CD1c-positive myeloid dendritic cell (primary cell): Measurements from ENCODE around the gene MT1H.
A peak's percentile ranks its signal among the peaks of the same experiment; 100 is the strongest.

Source experiments
- DNase-seq: peaks from one replicate; pipeline ENCODE4 v3.0.0-alpha.2; 2016; ENCODE audit errors: extremely low spot score

Gene MT1H

DNA sequence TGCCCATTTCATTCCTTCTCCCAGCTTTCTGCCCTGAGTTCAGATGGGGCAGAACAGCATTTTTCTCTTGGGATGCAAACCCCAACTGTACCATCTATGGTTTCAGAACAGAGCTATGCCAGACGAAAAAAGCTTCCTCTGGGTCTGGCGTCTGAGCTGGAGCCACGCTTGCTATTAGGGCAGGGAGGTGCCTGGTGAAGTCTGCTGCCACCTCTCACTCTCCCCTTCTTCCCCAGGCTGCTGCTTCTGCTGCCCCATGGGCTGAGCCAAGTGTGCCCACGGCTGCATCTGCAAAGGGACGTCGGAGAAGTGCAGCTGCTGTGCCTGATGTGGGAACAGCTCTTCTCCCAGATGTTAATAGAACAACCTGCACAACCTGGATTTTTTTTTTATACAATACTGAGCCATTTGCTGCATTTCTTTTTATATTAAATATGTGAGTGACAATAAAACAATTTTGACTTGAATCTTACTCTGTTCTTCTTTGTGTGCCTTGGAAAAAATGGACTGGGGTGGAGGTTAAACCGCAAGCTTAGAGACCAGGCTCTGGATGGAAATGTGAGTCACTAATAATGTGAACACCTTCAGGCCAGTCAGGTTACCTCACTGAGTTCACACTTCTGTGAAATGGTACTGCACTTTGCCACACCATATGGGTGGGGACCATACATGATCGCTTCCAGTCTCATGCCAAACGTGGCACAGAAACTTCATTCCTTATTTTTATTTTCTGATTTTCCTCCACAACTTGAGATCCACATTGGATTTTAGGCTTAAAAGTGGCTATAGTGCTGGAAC is 32.8 kb upstream of the MT1H start:
- no peak for DNase-seq

- no peak for DNase-seq
Measured at GRCh38 chr16:56637814-56638750, 31.5 kb upstream of the MT1H start, which contains the start of gene MT1A. Gene MT1A (plus strand): TSS chr16:56638666. CDS start chr16:56638739, 73 bp downstream.

DNA sequence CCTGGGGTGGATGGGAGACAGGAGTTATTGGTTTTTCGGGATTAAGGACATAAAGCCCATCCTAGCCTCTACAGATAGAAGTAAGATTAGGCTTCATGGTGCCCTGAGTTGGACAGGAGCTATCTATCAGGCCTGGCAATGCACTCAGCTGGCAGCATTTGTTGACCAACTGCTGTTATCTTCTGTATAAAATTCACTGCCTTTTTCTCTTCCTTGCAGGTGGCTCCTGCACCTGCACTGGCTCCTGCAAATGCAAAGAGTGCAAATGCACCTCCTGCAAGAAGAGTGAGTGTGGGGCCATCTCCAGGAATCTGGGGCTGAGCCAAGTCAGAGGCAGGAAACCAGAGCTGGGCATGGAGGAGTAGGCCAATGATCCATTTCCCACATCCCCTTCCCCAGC is 30.6 kb upstream of the MT1H start:
- no peak for DNase-seq

- no peak for DNase-seq
Measured at GRCh38 chr16:56640076-56640475, 29.5 kb upstream of the MT1H start.

- no peak for DNase-seq
Measured at GRCh38 chr16:56641166-56641565, 28.4 kb upstream of the MT1H start.

DNA sequence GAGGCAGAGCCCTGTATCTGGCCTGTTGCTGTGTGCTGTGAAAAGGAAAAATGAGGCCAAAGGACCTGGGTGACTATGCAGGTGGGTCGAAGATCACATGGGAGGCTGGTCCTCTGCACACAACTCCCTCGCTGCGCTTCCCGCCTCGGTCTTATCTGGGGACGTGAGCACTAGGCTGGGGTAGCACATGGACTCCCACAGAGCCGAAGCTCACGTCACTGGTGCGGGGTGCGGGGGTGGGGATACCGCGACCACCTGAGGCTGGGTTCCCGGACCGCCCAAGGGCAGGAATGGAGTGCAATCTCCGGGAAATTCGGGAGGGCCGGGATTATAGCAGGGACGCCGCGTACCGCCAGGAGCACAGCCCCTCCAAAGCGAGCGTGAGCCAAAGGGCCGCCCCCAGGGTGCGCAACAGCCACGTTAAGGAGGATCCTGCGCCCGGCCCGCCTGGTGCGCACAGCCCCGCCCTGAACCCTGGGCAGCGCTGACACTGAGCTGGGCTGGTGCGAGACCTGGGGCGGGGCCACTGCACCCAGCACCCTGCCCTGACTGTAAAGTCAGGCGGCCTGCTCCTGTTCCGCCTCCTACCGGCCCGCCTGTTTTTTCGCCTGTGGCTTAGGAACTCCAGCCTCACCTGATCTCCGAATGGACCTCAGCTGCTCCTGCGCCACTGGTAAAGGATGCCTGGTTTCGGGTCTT is 26.4 kb upstream of the MT1H start:
- DNase-seq, result peak; percentile 86

DNA sequence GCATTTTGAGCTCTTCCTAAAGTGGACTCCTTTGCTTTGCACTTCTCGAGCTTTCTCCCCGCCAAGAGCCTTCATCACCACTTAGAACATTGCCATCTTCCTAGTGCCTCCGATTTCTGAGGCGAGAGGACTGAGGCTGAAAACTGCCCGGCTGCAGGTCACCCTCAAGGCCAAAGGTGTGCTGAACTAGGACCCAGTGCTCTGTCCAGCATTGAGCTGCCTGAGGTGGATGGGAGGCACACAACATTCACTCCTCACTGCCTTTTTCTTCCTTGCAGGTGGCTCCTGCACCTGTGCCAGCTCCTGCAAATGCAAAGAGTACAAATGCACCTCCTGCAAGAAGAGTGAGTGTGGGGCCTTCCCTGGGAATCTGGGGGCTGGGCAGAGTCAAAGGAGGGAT is 25.8 kb upstream of the MT1H start:
- DNase-seq, result no peak

GRCh38 chr16:56645311-56645710 is 24.3 kb upstream of the MT1H start:
- DNase-seq, result no peak

DNA sequence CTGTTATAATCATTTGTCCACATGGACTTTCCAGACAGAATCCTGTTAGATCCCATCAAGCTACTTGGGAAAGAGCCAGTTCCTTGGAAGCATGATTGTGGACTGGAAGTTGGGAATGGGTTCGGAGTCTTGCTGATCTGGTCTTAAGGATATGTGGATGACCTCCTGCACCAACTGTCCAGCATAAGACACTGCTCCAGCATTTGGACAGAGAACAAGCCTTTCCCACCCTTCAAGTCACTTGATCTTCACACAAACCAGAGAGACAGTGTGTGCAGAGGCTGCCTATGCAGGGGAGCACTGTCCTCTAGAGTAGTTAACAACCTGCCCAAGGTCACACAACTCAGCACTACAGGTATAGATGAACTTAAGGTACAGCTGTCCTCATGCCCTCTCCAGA is 23.8 kb upstream of the MT1H start:
- DNase-seq, result no peak

GRCh38 chr16:56647641-56648431 is 21.8 kb upstream of the MT1H start:
- DNase-seq, result no peak

- DNase-seq, result no peak
Measured at GRCh38 chr16:56649271-56649670, 20.3 kb upstream of the MT1H start.

DNA sequence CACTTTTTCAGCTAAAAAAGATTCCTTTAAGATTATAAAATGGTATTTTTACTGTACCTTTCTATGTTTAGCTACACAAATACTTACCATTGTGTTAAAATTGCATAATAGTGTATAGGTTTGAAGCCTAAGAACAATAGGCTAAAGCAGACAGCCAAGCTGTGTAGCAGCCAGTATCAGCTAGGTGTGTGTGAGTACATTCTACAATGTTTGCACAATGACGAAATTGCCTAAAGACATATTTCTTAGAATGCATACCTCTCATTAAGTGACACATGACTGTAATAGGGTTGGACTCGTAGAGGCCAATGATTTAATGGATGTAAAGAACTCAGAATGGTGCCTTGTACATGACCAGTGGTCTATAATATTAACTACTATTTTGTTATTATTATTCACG is 19.8 kb upstream of the MT1H start:
- DNase-seq, result no peak

GRCh38 chr16:56651586-56651985 is 18.0 kb upstream of the MT1H start, which contains the start of gene MT1B:
Gene MT1B (plus strand): TSS chr16:56651886. CDS start chr16:56651954, 68 bp downstream.
- DNase-seq, result no peak

DNA sequence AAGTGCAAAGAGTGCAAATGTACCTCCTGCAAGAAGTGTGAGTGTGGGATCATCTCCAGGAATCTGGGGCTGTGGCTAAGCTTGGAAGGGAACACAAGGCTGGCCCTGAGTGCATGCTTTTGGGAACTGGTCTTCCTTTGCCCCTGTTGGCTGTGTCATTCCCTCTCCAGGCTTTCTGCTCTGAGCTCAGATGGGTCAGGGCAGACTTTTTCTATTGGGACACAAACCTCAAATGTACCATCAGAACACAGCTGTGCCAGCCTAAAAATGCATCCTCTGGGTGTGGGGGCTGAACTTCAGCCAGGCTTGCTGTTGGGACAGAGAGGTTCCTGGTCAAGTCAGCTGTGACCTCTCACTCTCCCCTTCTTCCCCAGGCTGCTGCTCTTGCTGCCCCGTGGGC is 17.0 kb upstream of the MT1H start:
- DNase-seq, result no peak

GRCh38 chr16:56653218-56653617 is 16.4 kb upstream of the MT1H start:
- no peak for DNase-seq

DNA sequence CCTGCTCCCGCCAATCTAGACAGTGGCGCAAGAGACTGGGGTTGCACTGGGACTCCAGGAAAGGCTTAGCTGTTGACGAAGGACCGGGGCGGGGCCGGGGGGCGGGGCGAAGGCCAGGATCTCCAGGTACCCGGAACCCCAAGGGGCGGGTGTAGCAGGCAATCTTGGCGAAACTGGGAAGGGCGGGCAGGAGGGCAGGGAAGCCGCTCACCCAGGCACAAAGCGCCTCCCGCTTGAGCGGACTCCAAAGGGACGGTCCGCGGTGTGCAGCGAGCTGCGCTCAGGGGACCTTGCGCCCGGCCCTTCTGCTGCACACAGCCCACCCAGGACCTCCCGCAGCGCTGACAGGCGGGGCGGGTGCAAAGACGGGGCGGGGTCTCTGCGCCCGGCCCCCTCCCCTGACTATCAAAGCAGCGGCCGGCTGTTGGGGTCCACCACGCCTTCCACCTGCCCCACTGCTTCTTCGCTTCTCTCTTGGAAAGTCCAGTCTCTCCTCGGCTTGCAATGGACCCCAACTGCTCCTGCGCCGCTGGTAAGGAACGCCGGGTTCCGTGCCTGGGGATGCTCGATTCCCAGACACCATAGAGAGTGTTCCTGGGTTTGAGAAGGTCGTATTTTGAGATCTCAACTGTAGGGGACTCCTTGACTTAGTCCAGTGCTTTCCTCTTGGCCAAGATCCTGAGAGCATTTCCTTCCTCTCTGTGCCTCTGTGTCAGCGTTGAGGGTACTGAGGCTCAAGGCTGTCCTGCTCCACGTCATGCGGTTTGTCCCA is 11.9 kb upstream of the MT1H start, which contains the start of gene MT1F:
TSS of gene MT1F (plus strand) at position 405 of the 772 bp plus-strand sequence. CDS start at position 505, 100 bp downstream.
- peak; percentile 61 for DNase-seq

DNA sequence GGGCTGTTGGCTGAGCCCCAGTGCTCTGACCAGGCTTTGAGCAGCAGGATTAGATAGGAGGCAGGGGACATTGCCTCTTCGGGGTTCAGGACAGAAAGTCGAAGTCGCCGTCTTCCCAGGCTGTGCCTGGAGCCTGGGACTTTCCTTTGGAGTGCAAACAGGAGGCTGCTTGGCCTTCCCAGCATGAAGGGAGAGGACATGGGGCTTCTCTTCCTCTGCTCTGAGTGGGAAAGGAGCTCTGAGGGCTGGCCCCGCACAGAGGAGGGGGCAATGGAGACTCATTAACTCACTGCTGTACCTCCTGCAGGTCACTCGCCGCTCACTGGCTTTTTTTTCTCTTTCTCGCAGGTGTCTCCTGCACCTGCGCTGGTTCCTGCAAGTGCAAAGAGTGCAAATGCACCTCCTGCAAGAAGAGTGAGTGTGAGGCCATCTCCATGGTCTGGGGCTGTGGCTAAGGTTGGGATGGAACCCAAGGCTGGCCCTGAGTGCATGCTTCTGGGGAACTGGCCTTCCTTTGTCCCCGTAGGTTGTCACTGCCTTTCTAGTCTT is 11.2 kb upstream of the MT1H start:
- no peak for DNase-seq

DNA sequence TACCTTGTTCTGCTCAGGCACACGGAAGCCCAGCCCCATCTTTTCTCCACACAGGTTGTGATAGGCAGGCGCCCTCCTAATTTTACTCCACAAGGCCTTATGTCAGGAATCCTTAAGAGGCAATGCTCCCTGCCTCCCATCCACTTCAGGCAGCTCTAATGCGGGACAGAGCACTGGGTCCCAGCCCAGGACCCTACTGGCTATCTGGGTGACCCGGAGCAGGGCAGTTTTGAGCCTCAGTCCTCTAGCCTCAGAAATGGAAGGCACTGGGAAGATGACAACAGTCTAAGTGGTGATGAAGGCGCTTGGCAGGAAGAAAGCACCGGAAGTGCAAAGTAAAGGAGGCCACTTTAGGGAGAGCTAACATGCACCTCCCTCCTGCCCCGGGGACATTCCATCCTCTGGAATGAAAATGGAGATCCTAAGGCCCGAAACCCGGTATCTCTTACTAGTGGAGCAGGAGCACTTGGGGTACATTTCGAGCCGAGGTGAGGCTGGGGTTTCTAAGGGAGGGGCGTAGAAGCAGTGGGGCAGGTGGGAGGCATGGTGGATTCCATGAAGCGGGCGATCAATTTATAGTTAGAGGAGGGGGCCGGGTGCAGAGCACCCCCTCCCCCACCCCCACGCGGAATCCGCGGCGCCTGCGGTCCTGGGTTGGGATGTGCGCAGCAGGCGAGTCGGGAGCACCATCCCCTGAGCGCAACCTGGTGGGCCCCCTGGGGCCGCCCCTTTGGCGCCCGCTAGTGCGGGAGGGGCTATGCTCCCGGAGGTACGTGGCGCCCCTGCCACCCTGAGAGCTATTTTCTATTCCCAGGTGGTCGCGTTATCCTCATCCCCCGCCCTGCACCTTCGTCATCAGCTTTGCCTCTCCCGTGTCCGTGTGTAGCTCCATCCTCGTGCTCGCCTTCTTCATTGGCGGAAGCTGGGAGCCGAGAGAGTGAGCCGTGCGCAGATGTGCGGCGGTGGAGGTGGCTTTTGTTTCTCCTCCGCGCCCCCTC is 7.0 kb upstream of the MT1H start:
- no peak for DNase-seq

GRCh38 chr16:56664506-56664905 is 5.1 kb upstream of the MT1H start:
- DNase-seq, result no peak
